ENCODE results near the gene LPIN2.
"Not testable (repeated sequence)": the region's sequence is repeated elsewhere in the genome, so short reads cannot be mapped to it uniquely, and the experiment has no call there.

The LPIN2 gene

DNA sequence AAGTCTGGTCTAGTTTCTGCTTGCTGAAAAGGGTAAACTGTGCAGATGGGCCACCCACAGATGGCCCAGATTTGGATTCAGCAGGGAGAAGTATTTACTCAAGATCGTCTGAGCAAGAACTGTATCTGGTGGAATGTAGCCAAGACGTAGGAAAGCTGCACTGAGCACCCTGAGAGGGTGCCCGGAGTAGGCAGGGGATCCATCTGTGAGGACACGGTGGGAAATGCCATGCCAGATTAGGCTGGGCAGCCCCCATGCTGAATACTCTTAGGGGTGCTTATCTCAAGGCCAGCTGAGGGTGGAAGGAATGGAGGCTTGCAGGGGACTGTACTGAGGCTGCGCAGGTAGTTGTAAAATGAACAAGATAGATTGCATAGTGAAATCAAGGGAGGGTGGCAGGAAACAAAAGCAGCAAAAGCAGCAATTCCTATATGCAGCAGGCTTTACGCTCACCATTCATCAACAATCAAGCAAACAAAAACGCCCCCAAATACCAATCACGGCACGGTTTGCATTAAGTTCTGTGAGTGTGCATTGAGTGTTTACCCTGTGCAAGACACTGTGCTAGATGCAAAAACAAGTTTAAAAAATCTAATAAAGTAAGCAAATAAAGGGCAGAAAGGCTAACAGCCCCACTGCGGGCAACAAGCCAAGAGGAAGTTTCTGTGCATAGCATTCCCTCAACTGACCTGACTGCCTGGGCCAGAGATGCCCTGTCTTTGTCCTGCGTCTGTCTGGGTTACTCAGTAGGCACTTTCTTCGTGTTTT, 32.2 kb upstream of the LPIN2 start:
- no peak for DNase-seq

DNA sequence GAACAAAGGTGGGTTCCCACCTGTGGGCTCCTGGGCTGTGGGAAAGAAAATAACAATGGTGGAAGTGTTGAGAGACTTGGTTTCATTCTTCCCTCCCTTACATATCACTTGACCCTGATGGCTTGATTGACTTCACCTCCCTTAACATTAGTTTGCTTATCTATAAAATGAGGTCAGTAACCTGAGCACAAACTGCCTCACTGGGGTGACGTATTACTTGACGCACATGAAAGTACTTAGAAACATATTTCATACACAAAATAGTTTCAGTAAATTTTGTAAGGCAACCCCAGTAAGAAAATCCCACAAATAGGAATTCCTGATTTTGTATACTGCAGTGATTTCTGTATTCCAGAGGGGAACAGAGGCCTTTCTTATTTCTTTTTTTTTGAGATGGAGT, 29.4 kb upstream of the LPIN2 start:
- DNase-seq: no peak

DNA sequence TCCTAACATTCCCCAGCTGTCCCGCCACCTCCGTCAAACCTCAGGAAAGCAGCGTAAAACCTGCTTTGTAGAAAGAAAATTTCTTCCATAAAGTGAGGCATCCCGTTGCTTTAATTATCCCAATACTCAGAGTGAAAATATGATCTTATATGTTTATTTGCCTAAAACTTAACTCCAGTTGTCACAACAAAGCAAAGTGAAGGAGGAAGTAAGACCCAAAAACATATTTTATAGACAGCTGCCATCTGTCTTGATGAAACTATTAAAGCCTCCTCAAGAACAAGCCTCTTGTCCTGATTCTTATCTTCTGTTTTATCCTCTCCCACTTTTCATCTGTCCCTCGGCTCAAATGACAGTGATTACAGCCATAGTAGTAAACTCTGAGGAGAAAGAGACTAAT, 28.9 kb upstream of the LPIN2 start:
- no peak for DNase-seq

DNA sequence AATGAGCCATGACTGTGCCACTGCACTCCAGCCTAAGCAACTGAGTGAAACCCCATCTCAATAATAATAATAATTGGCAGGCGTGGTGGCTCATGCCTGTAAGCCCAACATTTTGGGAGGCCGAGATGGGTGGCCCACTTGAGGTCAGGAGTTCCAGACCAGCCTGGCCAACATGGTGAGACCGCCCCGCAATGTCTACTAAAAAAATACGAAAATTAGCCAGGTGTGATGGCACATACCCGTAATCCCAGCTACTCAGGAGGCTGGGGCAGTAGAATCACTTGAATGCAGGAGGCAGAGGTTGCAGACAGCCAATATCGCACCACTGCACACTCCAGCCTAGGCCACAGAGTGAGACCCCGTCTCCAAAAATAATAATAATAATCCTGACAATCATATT, 27.9 kb upstream of the LPIN2 start:
- DNase-seq: no peak

DNA sequence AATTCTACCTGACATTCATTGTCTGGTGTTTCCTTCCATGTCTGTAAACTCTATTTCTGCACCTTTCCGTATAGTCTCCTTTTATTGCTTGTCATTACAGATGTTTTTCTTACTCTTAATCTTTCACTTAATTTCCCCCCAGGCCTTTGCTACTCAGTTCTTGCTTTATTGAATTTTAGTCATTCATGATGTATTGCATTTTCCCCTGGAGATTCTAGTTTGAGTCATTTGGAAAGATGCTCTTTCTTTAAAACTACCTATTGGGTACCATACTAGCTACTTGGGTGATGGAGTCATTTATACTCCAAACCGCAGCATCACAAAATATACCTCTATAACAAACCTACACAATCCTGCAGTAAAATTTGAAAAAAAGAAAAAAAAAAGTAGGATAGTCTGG, 27.2 kb upstream of the LPIN2 start:
- DNase-seq: no peak

DNA sequence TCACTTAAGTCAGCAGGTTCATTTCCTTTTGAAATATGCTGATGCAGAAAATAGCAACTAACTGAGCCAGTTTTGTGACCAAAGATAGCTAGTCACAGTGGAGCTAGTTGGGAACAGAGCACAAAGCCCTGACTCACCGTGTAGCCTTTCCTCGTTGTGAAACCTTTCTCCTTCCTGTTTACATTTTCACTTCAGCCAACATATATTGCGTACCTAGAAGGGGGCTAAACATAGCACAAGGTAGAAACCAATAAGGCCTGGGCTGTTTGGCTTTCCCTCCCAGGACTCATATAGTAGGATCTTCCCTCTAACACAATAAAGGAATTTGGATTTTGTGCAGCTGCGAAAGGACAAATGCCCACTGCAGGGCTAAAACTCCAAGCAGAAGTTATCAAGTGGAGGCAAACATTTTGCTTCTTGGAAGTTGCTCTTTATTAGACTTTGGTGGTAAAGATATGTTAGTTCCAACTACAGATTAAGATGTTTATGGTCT, 24.5 kb upstream of the LPIN2 start:
- no peak for DNase-seq

DNA sequence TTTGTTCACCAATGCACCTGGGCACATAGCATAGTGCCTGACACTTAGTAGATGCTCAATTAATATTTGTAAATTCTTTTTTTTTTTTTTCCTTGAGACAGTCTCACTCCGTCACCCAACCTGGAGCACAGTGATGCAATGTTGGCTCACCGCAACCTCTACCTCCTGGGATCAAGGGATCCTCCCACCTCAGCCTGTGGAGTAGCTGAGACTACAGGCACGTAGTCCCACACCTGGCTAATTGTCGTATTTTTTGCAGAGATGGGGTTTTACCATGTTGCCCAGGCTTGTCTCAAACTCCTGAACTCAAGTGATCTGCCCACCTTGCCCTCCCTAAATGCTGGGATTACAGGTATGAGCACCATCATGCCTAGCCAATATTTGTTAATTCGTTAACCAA, 23.2 kb upstream of the LPIN2 start:
- DNase-seq: no peak

DNA sequence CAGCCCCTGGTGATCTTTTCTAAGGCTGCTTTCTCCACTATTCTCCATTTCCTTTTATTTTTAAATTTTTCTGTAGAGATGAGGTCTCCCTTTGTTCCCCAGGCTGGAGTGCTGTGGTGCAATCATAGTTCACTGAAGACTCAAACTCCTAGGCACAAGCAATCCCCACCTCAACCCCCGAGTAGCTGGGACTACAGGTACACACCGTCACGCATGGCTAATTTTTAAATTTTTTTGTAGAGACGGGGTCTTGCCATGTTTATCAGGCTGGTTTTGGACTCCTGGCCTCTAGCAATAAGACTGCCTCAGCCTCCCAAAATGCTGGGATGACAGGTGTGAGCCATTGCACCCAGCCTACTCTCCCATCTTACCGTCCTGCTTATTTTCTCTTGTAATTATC, 22.7 kb upstream of the LPIN2 start:
- DNase-seq: no peak

DNA sequence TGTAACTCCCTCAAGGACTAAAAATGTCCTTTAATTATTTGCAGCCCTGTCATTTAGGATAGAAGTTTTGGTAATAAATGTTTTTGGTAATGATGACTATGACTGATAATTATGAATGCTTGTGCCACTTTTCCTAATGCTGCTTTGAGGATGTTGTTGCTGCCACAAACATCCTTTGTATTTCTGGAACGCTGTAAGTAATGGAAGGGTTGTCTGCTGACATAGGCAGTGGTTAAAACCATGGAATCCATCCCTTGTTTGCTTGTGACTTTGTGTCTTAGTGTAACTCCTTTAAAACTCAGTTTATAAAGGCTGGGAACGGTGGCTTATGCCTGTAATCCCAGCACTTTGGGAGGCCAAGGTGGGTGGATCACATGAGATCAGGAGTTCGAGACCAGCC, 19.8 kb upstream of the LPIN2 start:
- DNase-seq: no peak

DNA sequence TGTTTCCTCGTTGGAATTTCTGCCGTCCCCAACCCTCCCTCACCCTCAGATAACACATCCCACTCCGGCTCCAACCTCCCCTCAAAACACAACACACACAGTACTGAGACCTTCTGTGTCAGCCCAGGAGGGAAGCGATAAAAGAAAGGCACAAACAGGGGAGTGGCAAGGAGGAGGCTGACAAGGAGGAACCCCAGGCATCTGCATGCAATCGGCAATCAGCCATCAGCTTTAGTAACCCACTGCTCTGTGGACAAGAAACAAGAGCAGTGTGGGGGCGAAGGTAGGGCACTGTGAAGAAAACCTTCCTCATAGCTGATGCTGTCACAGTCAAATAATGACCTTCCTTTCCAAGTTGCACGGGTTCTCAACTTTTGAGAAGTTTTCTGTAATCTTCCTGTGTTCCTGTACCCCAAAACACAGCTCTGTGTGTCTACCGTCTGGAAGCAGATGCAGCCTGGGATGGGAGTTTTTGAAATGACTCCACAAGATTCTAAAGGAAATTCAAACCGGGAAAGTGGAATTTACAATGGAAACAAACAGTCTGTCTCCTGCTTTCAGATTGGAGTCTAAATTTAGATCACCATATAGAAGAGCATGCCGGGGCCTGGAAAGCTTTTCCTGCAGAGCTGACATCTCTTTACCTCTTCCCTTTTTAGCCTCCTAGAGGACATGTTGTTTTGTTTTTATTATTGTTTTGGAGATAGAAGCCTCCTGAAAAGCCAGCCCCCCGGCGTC, 16.4 kb upstream of the LPIN2 start:
- no peak for DNase-seq

DNA sequence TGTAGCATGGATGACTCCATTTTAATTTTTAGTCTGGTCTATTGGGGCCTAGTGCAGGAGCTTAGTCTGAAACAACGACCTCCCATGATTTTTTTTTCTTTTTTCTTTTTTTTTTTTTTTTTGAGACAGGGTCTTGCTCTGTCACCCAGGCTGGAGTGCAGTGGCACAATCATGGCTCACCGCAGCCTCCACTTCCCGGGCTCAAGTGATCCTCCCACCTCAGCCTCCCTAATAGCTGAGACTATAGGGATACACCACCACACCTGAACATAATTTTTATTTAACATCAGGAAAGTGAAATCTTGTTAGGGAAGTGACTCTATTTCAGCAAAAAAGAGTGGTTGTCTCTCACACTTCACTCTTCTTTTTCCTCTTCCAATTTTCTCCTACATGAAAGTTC, 15.2 kb upstream of the LPIN2 start:
- DNase-seq: not testable (repeated sequence)

DNA sequence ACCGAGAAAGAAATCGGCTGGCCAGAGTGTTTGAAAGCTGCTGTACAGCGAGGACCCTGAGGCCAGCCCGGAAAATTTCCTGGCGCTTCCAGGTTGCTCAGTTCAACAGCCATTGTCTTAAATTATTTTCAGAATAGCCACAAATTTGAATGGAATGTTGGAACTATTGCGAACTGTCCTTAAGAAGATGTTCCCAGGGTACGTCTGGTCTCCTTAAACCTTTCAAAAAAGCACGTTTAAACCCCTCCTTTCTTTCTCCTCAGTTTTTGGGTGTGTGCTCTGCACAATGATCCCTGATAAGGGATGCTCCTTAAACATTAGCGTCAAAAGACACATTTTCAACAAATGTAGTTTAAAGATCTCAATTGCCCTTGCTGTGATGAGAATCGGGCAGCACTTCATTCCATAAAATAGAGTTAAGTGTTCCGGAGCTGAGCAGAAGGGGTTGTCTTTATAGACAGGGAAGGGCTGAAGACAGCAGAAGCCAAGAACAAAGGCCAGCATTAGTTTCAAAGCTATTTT, 14.5 kb upstream of the LPIN2 start:
- DNase-seq: peak; percentile 55

DNA sequence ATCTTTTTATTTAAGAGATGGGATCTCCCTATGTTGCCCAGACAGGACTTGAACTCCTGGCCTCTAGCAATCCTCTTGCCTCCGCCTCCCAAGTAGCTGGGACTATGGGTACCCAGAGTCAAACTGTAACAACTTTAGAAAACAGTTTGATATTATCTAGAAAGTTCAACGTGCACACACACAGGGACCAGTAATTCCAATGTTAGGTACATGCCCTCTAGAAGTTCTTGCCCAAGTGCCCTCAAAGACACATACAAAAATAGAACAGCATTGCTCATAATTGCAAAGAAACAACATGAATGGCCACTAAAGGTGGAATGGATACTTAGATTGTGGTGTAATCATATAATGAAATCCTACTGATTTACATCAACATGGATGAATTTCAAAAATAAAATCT, 12.6 kb upstream of the LPIN2 start:
- DNase-seq: no peak

DNA sequence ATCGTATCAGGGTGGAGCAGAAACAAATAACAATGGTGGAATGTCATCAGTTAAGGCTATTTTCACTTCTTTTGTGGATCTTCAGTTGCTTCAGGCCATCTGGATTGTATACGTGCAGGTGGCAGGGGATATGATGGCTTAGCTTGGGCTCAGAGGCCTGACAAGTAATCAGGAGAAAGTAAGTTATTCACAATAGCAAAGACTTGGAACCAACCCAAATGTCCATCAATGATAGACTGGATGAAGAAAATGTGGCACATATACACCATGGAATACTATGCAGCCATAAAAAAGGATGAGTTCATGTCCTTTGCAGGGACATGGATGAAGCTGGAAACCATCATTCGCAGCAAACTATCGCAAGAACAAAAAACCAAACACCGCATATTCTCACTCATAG, 10.7 kb upstream of the LPIN2 start:
- DNase-seq: not testable (repeated sequence)

DNA sequence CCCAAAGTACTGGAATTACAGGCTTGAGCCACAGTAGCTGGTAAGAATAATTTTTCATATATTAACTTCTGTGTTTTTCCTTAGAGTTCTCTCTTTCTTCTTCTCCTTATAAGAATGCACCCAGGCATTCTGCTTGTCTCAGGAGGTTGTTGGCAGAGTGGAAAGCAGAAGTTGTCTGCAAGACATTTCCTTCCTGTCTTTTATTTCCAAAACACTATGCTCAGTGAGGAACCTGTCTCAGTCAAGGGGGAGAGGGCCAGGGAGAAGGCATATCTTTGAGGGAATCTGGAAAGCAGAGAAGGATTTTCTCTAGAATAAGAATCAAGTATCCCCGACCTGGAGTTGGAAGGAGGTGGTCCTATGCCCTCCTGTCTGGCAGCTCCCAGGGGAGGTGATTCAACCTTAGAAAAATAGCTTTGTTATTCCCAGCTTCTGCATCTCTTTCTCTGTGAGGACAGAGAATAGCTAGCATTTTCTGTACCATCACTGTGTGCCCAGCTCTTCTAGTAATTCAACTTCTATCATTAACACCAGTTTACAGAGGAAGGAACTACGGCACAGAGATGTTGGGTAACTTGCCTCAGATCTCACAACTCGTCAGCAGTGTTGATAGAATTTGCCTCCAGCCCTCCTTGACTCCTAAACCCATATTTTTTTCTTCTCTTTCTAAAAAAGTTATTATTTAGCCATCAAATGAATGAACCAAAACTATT, 3.8 kb upstream of the LPIN2 start:
- DNase-seq: no peak

DNA sequence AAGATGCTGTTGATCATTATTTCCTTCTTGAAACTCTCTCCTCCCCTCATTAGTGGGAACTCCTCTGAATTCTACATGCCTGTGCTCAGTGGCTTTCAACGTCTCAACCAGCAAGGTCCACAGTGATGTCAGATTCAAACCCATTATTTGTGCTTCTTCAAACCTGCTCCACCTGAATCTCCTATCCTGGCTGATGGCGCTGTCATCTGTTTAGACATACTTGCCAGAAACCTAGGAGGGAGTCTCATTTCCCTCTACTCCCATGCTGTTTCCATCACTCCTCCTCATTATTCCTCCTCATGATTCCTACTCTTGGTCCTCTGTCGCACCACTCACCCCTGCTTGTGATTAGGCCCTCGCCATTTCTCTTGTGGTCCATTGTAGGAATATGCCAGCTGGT, 2.9 kb upstream of the LPIN2 start:
- DNase-seq: no peak

DNA sequence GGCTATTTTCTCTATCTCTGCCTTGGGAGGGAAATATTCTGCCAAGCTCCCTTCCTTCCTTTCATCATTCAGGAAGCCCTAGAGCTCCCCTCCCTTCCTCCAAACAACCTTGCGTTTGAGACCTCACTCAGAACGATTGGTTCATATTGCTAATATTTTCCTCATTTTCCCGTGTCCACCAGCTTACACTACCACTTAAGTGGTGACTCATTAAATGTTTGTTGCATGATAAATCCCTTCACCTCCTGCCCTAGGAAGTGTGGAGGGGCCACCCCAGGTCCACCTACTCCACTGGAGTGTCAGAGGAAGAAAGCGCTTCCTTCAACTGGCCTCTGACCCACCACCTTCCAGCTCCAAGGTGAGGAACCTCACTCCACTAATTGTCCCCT, 2.3 kb upstream of the LPIN2 start:
- DNase-seq: no peak

DNA sequence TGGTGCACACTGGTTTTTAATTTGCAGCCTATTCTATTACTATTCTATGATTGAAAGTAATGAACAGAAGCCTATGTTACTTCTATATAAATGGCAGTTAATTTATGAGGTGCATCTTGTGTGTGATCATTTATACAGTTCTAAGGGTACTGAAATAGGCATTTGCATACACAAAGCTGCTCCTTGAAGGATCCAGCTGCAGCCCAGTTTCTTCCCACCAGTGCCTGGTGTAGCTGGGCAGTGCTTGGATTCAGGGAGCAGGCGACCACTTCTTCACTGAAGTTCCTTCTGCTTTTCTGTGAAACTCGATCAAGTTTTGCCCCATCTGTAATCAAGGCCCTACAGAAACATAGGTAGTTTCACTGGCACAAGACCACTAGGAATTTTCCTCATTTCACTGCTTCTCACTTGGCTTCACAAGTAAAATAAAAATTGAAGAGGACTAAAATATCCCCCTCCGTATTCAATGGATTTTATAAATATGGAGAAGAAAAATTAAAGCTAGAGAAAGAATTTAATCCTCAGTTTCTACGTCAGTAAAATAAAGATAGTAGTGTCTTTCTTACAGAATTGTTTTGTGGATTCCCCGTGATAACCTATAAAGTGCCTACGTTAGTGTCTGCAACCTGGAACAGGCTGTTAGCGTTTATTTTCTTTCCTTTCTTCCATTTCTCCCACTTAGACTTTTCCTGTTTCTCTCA, 1.7 kb upstream of the LPIN2 start:
- no peak for DNase-seq

DNA sequence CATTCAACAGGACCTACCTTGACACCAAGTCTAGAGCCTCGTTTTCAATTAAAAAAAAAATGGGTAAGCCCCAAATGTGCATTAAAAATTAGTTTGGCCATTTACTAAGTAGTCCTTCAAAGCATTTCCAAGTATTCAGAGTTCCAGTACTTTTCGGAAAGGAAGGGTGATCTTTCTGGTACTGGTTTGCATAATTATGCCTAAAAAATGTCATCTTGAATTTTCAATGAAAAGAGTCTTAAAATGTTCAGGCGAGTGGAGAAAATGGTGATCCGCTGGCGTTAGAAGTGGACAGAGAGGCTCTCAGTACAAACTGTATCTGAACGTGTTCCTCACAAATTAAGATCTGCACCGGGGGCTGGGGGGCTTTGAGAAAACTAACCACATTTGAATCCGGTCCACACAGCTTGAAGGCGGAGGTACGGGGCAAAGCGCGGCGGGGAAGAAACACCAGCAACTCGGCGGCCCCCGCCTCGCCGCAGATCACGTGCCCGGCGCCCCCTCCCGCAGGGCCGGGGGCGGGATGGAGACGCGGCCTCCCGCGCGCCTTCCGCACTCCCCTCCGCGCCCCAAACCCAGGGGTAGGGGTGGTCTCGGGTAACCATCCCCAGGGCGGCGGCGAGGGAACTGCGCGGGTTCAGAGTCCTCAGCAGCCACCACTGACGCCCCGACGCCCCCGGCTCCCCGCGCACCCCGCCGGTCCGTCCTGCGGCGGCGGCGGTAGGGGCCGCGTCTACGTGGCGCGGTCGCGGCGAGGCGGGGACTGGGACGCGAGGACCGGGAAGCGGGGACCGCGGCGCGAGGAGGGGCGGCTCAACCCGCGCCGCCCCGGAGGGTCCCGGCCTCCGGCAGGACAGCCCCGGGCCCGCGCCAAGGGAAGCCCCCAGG, 564 bp downstream of the LPIN2 start:
- peak; percentile 38 for DNase-seq

DNA sequence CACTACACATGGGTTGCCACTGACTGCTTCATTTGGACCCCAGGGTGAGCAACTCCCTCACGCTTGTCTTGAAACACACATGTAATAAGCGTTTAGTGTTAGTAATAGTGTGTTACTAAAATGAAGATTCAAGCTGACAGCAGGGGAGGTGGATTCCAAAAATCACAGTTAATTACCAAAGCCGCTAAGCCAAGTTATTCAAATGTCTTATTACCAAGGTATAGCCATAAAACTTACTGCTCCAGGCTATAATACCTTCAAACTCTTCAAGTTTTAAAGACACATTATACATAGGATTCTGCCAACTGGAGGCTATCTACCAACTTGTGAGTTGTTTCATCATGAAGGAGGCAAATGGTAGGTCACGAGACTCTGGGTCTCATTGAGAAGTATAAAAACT, 2.9 kb downstream of the LPIN2 start:
- no peak for DNase-seq

DNA sequence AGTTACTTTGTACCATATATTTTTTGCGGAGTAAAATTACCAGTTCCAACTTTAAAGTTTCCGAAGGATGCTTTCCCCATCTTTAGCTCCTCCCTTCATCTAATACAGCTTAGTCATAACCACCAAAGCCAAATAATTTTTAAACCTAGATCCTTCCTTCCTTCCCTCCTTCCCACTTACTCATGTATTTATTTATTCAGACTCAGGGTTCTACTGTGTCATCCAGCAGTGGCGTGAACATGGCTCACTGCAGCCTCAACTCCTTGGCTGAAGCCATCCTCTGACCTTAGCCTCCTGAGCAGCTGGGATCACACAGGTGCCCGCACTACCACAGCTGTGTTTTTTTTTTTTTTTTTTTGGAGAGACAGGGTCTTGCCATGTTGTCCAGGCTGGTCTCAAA, 4.4 kb downstream of the LPIN2 start:
- no peak for DNase-seq

DNA sequence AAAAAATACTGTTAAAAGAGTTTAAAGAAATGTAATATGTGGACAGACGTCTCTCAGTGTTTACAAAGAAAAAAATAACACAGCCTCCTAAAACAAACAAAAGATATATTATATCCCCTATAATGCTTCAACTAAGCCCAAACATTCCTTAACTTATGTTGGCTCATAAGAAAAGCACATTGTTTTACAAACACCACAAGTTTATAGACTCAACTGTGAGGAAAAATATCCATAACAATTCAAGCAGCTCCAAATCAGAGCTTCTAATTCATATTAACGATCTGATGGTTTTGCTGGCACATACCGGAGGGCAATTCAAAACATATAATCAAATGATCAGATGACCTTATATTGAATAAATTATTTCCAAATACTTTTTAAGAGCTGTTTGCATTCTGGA, 5.5 kb downstream of the LPIN2 start:
- DNase-seq: no peak

All from NCI-H2227 treated with DMSO at 0.1 percent for 48 hours (cell line).